Small intestine (tissue), 7 donors: Measurements from ENCODE around the gene SPTBN5. TPM values are rescaled to one million over a fixed set of nuclear protein-coding genes. Genes with fewer than 3 reads are reported as not detected.

Experiments
- DNase-seq, 2 donors: peaks; one replicate each; pipeline versions ENCODE4 v3.0.0 to v3.0.0-alpha.2; 2013
- FAIRE-seq: peaks from 2 replicates; lab custom pipeline; 2012; peaks lifted over from hg19 to GRCh38; lab: Jason Lieb, UNC
- H3K27ac ChIP-seq, 3 donors: one replicate each; pipeline ENCODE4 v1.5.1; 2013; ENCODE audit warnings: low read length in 2 of 3, mild to moderate bottlenecking in 2 of 3, control low read depth in 1 of 3, inconsistent platforms in 1 of 3, low read depth in 1 of 3, moderate library complexity in 1 of 3
- H3K27me3 ChIP-seq, 3 donors: one replicate each; pipeline ENCODE4 v1.6.1; 2013; ENCODE audit warnings: low read length in 3 of 3, inconsistent platforms in 1 of 3; ENCODE audit not compliant: control insufficient read depth in 3 of 3, insufficient read depth in 3 of 3
- H3K36me3 ChIP-seq, 3 donors: one replicate each; pipeline ENCODE4 v1.6.1; 2013; ENCODE audit warnings: low read length in 3 of 3, inconsistent platforms in 1 of 3, low read depth in 1 of 3, mild to moderate bottlenecking in 1 of 3, moderate library complexity in 1 of 3; ENCODE audit not compliant: control insufficient read depth in 3 of 3, insufficient read depth in 2 of 3
- H3K4me1 ChIP-seq, 3 donors: one replicate each; pipeline ENCODE4 v1.6.1; 2013; ENCODE audit warnings: low read length in 2 of 3, inconsistent platforms in 1 of 3, low read depth in 1 of 3, mild to moderate bottlenecking in 1 of 3, moderate library complexity in 1 of 3; ENCODE audit not compliant: control insufficient read depth in 3 of 3, insufficient read depth in 2 of 3
- H3K4me3 ChIP-seq, 3 donors: one replicate each; pipeline ENCODE4 v1.5.1; 2013; ENCODE audit warnings: low read length in 3 of 3, control low read depth in 1 of 3, inconsistent platforms in 1 of 3, low read depth in 1 of 3, mild to moderate bottlenecking in 1 of 3, moderate library complexity in 1 of 3
- H3K9me3 ChIP-seq, 2 donors: one replicate each; pipeline ENCODE4 v1.6.1; 2013; ENCODE audit warnings: low read depth in 1 of 2, low read length in 1 of 2; ENCODE audit not compliant: control insufficient read depth in 2 of 2, insufficient read depth in 1 of 2
- WGBS, 3 donors: extraction: QIAGEN DNeasy Blood & Tissue Kit; methylation state at CpG; one replicate each; pipeline ENCODE4 v1.1.7; 2013; 5-methylcytosine and 5-hydroxymethylcytosine counted together
- polyA plus RNA-seq, 4 donors: library from polyadenylated mRNA; stranded (reverse) in 3 of 4; unstranded in 1 of 4; fragments of 200-250 nt in 3 of 4; fragments of 120-200 nt in 1 of 4; gene quantifications; one replicate each; pipeline versions ENCODE4 v1.2.1 to v1.2.3, GENCODE V29; 2013
- donor health status: healthy with polysubstance abuse.
- donor health status: control.
- donor health status: control.
- donor health status: Bipolar disorder and iron deficiency.
- donor health status: healthy.

SPTBN5 gene
- polyA plus RNA-seq, 4 donors = 0.45 to 1.6 (median 0.57) TPM

DNA sequence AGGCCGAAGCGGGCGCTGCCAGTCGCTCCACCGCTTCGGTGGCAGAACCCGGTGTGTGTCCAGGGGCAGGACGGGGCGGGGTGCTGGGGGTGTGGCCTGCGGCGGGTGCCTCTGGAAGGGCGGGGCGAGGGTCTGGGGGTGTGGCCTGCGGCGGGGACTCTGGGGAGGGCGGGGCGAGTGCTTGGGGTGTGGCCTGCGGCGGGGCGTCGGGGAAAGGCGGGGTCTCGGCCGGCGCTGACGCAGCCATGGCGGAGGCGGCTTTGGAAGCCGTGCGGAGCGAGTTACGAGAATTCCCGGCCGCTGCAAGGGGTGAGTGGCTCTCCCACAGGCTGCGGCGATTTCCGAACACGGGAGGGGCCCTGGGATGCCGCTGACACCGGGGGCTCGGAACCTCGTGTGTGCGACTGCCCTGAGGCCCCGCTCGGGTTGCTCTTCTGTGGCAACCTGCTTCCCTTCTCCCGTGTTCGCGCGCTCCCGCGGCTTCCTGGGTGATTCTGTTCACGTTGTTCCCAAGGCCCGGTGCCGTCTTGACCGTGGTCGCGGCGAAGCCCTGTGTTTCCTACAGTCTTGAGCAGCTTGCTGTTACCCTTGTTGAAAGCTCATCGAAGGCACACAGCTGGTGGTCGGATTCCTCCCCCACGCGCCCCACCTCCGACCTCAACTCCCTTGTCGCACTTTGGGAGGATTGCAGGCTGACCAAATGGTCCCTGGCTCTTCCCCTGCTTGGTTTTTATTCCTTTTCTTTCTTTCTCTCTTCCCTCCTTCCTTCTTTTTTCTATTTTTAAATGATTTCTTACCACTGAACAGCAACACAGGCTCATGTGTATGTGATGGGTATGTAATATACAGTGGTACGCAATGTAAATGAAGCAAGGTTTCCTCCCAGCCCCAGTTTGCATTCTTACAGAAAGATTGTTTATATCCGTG lies 65.7 kb downstream of the SPTBN5 start, which contains the start of gene JMJD7:
TSS of gene JMJD7 (plus strand) at position 213 of the 927 bp plus-strand sequence. CDS start at position 246, 33 bp downstream.
- peak; percentile 90 to 95 for DNase-seq
- Histone ChIP-seq H3K9me3 (no peaks in the 10 kb centered on the region), H3K36me3 (peaks cover 2 to 71% (median 9%) of the 10 kb centered on the region in 3 donors), H3K27ac (peak within 1 kb of the TSS; percentile 16 to 88 (median 60)), H3K4me3 (peak within 1 kb of the TSS; percentile 39 to 89 (median 57)), H3K27me3 (no peaks in the 10 kb centered on the region), H3K4me1 (peaks cover 3 to 7% (median 6%) of the 10 kb centered on the region in 3 donors)
- FAIRE-seq = no peak
- 0 to 1% (median 1%) methylated on average over 55 to 66 of the region's 66 CpGs for WGBS, 3 donors

DNA sequence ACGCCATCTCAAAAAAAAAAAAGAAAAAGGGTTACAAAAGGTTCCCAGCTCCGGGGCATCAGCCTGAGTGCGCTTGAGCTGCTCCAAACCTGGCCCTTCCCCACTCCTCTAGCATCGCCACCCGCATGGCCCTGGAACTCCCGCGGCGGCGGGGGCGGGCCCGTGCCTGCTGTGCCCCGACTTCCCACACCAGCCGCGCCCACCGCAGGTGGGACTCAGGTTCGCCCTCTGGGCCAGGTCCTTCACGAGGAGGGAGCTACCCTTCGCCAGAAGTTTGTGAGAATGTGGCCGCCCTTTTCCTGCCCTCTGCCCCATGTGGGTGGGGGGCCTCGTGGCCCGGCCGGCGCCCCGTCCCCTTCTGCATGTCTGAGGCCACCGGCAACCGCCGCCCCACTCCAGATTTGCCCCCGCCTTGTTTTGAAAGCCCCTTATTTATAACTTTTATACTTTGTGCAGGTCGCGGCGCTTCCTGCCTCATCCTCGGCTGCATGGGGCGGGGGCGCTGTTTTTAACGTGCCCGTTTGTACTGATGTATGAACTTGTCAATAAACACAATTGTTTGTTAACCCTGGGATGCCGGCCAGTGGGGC lies 66.5 kb downstream of the SPTBN5 start:
- Histone ChIP-seq H3K27ac (no peak overlapping the region), H3K36me3 (peaks cover 2 to 72% (median 13%) of the 10 kb centered on the region in 3 donors), H3K4me3 (peak overlapping the region; percentile 31 to 89 (median 33))

DNA sequence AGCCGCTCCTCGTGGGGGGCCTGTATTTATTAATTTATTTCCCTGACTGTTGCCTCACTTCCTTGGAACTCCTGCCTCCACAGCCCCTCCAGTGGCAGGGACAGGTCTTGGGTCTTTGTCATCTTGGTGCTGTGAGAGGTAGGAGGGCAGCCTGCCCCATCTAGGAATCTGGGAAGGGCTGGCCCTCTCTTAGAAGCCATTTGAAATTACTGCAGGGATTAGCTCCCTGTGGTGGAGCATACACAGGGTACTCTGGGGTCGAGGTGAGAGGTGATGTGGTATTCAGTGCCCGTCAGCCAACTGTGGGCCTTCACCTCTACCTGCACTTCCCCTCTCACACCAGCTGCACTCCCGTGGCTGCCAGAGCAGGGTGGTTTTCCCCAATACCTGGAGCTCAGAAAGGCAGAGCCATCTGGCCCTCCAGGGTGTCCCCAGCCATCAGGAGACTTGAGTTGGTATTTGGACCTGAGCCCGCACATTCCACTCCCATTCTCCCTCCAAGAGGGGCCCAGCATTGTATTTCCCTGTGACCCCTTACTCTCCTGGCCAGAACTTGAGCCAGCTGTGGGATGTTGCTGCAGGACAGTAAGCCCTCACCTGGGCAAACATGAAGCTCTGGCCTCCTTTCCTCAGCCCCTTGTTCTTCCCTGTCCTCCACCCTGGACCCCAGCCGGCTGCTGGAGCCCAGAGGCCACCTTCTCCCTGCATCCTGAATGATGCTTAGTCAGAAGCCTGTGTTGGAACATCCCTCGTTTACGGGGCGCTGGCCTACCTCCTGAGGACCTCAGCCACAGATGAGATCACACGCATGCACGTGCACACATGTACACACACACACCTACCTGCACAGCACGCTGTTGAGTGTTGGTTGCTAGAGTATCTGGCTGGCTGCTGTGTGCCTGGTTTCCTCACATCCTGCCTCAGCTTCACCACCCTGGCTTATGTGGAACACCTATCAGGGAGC lies 68.0 kb downstream of the SPTBN5 start:
- H3K27ac ChIP-seq = no peak overlapping the region
- peaks cover 2 to 72% (median 13%) of the 10 kb centered on the region in 3 donors for H3K36me3 ChIP-seq
- 79 to 85% (median 85%) methylated on average over 13 of the region's 13 CpGs for WGBS, 3 donors
- DNase-seq (no peak), FAIRE-seq (no peak)
- no peak overlapping the region for H3K4me3 ChIP-seq
- no peaks in the 10 kb centered on the region for H3K9me3 ChIP-seq
- H3K27me3 ChIP-seq = no peaks in the 10 kb centered on the region
- peaks cover 3 to 17% (median 6%) of the 10 kb centered on the region in 3 donors for H3K4me1 ChIP-seq

More for the DNA sequence above, 66.5 kb downstream of the SPTBN5 start:
- WGBS, 3 donors = 1 to 4% (median 4%) methylated on average over 33 to 37 of the region's 37 CpGs
- no peaks in the 10 kb centered on the region for H3K27me3 ChIP-seq
- H3K9me3 ChIP-seq = no peaks in the 10 kb centered on the region
- FAIRE-seq (no peak), DNase-seq (peak in 1 of 2 donors; percentile 35)
- H3K4me1 ChIP-seq = peaks cover 3 to 7% (median 6%) of the 10 kb centered on the region in 3 donors

DNA sequence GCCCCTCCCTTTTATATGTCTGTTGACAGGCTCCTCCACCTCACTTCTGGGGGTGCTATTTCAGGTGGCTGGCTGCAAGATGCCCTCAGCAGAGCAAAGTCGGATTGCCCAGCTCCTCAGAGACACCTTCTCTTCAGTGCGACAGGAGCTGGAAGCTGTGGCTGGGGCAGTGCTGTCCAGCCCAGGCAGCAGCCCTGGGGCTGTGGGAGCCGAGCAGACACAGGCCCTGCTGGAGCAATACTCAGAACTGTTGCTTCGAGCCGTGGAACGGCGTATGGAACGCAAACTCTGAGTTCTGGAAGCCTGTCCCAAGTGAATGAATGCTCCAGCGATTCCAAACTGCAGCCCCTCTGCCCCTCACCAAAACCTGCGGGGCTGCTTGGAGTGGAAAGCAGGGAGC lies 68.7 kb downstream of the SPTBN5 start:
- peaks cover 2 to 72% (median 13%) of the 10 kb centered on the region in 3 donors for H3K36me3 ChIP-seq
- DNase-seq (no peak), FAIRE-seq (no peak)
- no peak overlapping the region for H3K27ac ChIP-seq
- H3K27me3 ChIP-seq = no peaks in the 10 kb centered on the region
- no peak overlapping the region for H3K4me3 ChIP-seq
- peaks cover 3 to 19% (median 6%) of the 10 kb centered on the region in 3 donors for H3K4me1 ChIP-seq
- 90 to 96% (median 95%) methylated on average over 10 of the region's 10 CpGs for WGBS, 3 donors
- H3K9me3 ChIP-seq = no peaks in the 10 kb centered on the region

DNA sequence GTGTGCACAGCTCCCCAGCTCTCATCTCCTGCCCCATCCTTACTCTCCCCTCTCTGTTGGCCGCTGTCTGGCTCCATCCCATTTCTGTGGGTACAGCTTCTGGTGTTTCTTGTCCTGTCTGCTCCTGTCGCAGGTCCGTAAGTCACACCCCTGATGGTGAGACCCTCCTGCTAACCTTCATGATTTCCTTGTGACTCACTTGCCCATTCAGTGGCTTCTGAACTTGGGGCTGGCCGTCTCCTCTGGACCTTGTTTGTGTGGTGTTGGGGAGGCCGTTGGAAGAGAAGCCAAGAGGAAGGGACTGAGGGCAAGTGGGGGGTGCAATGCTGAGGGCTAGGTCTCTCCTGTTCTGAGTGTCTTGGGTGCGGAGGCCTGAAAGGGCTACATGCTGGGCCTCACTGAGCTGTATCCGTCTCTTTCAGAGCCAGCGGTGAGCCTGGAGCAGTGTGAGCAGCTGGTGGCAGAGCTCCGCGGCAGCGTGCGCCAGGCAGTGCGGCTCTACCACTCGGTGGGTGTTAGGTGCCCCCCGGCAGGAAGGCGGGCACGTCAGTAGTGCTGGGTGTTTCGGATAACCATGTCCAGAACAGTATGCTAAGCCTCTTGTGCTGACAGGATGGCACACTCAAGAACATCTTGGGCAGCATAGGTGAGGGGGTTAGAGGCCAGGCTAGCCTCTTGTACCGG lies 69.6 kb downstream of the SPTBN5 start:
- peaks cover 0 to 76% (median 14%) of the 10 kb centered on the region in 3 donors for H3K36me3 ChIP-seq
- no peaks in the 10 kb centered on the region for H3K27me3 ChIP-seq
- DNase-seq (no peak), FAIRE-seq (no peak)
- H3K4me3 ChIP-seq = no peak overlapping the region
- no peak overlapping the region for H3K27ac ChIP-seq
- H3K9me3 ChIP-seq = no peaks in the 10 kb centered on the region
- peaks cover 3 to 15% (median 6%) of the 10 kb centered on the region in 3 donors for H3K4me1 ChIP-seq
- WGBS, 3 donors = 94 to 96% (median 96%) methylated on average over 19 of the region's 19 CpGs

DNA sequence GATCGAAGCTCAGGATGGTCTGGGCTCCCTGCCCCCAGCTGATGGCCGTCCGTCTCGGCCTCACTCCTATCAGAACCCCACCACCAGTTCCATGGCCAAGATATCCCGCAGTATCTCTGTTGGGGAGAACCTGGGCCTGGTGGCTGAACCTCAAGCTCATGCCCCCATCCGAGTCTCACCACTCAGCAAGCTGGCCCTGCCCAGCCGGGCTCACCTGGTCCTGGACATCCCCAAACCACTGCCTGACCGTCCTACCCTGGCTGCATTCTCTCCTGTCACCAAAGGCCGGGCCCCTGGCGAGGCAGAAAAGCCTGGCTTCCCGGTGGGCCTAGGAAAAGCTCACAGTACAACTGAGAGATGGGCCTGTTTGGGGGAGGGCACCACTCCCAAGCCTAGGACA lies 70.4 kb downstream of the SPTBN5 start:
- Histone ChIP-seq H3K27me3 (no peaks in the 10 kb centered on the region), H3K27ac (no peak overlapping the region), H3K36me3 (peaks cover 0 to 83% (median 20%) of the 10 kb centered on the region in 3 donors), H3K4me3 (no peak overlapping the region), H3K4me1 (peaks cover 0 to 12% (median 0%) of the 10 kb centered on the region in 3 donors), H3K9me3 (no peaks in the 10 kb centered on the region)
- WGBS, 3 donors = 84 to 93% (median 92%) methylated on average over 11 of the region's 11 CpGs
- DNase-seq (no peak), FAIRE-seq (no peak)

DNA sequence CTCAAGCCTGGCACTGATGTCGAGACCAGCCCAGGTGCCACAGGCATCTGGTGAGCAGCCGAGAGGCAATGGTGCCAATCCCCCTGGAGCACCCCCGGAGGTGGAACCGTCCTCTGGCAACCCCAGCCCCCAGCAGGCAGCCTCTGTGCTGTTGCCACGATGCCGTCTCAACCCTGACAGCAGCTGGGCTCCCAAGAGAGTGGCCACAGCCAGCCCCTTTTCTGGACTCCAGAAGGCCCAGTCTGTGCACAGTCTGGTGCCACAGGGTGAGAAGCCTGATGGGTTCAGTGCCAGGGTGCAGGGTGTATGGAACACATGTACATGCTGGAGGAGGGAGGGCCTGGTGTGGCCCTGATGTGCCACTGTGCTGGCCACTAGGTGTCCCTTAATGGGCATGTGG lies 70.9 kb downstream of the SPTBN5 start:
- peaks cover 0 to 12% (median 0%) of the 10 kb centered on the region in 3 donors for H3K4me1 ChIP-seq
- no peaks in the 10 kb centered on the region for H3K9me3 ChIP-seq
- H3K27me3 ChIP-seq = no peaks in the 10 kb centered on the region
- FAIRE-seq (no peak), DNase-seq (no peak)
- 93 to 96% (median 96%) methylated on average over 6 of the region's 6 CpGs for WGBS, 3 donors
- H3K4me3 ChIP-seq = no peak overlapping the region
- H3K27ac ChIP-seq = no peak overlapping the region
- peaks cover 0 to 88% (median 21%) of the 10 kb centered on the region in 3 donors for H3K36me3 ChIP-seq
